Skeletal muscle cell (primary cell): Measurements from ENCODE around the gene ITPKA.

Experiments used
- DNase-seq: peaks from one replicate; pipeline ENCODE4 v3.0.0-alpha.2; 2010; ENCODE audit warnings: low read depth
- H3K4me3 ChIP-seq: 2 replicates; pipeline ENCODE4 v1.5.1; 2011; ENCODE audit warnings: low read depth, mild to moderate bottlenecking, control low read depth, low read length, moderate library complexity

ITPKA gene

DNA sequence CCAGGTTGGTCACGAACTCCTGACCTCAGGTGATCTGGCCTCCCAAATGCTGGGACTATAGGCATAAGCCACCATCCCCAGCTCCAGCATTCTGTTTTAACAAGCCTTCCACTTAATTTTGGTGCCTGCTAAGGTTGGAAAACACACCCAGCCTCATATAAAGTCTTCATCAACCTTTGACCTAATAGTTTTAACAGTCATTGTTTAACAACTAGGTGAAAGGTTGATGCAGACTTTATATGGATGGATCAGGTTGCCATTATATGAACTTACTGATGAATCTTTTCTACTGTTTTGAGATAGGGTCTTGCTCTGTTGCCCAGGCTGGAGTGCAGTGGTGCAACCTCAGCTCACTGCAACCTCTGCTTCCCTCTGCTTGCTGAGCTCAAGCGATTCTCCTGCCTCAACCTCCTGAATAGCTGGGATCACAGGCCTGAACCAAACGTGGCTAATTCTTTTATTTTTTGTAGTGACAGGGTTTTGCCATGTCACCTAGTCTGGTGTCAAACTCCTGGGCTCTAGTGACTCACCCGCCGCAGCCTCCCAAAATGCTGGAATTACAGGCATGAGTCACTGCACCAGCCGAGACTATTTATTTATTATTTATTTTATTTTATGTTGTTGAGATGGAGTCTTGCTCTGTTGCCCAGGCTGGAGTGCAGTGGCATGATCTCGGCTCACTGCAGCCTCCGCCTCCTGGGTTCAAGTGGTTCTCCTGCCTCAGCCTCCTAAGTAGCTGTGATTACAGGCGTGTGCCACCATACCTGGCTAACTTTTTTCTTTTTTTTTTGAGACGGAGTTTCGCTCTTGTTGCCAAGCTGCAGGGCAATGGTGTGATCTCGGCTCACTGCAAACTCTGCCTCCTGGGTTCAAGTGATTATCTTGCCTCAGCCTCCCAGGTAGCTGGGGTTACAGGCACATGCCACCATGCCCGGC is 53.4 kb downstream of the ITPKA start:
- no peak overlapping the region for H3K4me3 ChIP-seq
- no peak for DNase-seq

DNA sequence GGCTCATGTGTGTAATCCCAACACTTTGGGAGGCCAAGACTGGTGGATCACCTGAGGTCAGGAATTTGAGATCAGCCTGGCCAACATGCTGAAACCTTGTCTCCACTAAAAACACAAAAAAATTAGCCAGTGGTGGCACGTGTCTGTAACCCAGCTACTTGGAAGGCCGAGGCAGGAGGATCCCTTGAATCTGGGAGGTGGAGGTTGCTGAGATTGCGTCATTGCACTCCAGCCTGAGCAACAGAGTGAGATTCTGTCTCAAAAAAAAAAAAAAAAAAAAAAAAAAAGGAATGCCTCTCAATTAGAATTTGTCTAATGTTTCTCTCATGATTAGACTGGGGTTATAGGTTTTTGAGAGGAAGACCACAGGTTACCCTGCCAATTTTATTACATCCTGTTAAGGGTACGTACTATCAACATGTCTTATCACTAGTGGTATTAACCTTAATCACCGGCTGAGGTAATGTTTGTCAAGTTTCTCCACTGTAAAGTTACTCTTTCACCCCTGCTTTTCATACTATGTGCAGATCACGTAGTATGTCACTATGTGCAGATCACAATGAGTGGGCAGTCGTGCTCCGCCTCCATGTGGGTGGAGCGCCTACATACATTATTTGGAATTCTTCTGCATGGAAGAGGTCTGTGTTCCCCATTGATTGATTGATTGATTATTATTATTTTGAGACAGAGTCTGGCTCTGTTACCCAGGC is 56.5 kb downstream of the ITPKA start:
- no peak overlapping the region for H3K4me3 ChIP-seq
- no peak for DNase-seq
